Measurements from ENCODE around the gene GLI2.
A peak's percentile ranks its signal among the peaks of the same experiment; 100 is the strongest.

GLI2 gene

DNA sequence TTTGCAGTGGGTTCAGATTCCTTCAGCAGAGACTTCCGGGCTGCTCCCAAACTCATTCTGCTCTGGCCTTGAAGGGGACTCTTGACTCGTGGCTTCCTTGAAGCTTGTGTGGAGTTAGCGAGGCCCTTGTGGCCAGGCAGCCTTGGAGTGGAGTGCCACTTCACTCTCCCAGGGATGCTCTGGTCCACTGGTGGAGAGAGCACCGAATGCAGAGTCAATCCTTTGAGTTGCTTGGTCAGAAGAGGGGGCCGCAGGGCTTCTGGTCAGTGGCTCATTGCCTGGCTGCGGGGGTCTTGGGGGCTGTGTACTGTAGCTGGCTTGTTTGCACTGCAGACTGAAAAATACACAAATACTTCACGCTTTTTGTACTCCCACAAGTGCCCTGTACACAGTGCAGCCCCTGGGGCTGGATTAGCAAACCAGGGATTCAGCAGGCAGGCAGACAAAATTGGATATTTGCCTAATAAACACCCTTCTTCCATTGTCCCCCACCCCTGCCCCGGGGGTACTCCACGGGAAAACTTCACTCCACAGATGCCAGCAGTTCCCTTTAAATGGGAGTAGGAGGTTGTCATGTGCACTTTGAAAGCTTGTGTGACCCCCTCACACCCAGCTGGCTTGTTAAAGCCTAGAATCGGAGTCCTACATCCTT is 3.2 kb downstream of the GLI2 start:
- no peak for DNase-seq

DNA sequence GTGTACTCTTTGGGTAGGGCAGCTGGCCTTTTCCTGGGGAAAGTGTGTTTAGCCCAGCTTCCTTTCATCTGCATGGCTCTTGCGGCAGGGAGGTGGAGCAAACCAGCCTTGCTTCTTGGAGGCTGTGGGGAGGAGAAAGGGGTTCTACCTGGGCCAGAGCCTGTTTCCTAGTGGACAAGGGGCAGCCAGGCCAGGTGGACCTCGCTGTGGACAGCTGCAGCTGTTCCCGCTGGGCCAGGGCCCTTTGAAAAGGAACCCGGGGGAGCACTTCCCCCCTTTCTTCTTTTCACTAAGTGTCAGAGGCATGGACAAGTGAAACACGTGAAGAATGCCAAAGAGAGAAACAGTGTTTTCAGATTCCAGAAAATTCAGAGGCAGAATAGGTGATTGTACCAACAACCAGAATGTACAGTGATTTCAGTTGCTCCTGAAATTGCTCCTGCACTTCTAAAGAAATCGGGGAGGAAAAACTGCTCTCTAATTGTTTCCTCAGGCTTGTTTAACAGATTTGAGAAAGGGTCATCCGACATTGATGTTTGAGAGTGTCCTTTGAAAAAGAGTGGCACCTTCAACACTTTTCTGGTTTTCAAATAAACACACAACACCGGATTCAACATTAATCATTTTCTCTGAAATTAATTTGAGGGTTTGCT is 3.9 kb downstream of the GLI2 start:
- no peak for DNase-seq

- DNase-seq = no peak
Measured at GRCh38 chr2:120740375-120740764, 4.7 kb downstream of the GLI2 start.

- no peak for DNase-seq
Measured at GRCh38 chr2:120740765-120741524, 5.3 kb downstream of the GLI2 start.

DNA sequence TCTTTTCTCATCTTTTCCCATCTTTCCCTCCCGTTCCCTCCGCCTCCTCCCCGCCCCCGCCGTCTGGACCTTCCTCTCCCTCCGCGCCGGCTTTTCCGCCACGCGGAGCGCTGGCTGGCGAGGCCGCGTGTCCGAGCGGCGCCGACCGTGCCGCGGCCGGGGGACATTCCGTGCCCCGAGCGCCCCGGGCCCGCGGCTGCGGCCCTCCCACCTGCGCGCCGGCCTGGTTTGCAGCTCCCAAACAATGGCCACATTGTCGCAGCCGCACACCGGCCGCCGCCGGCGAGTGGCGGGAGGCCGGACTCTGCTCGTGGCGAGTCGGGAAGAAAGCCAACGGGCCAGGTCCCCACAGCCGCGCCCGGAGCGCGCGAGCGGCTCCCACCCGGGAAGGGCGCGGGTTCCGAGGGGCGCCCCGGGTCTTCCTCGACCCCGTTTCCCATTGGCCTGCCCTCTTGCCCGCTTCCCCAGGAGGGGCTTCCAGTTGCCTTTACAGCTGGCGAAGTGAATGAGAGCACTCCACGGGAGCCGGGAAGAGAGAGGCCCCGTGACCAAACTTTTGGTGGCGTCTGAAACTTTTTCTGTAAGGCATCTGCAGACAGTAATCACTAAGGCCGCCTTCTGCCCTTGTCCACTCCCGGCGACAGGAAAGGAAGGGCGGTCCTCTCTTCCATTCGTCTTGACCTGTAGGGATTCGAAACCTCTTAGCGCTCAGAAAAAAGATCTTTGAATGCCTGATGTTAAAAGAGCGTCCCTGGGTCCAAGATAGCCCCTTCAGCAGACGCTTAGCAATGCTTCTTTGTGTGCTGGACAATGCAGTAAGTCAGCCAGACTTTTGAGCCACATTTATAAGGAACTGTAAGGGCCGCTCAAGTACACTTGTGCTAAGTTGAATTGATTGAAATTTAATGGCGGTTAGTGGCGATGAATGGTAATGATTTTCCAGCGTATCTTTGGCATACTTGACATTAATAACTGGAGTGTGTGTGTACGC is 6.2 kb downstream of the GLI2 start:
- no peak for DNase-seq

DNA sequence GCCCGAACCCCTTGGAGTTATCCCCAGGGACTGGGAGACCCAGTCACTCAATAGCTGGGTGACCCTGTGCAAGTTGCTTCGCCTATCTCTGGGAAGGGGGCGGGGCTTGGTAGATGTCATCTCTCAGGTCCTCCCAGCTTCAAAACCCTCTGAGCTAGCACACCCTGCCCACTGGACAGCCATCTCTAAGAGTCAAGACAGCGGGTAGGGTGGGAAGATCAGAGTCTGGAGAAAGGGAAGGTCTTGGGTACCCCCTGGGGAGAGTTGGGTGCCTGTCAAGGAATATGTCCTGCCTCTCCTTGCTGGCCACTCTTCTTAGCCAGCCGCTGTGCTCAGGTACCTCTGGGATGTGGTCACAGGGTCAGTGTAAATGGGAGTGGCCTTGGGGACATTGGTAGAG is 8.0 kb downstream of the GLI2 start:
- no peak for DNase-seq

DNA sequence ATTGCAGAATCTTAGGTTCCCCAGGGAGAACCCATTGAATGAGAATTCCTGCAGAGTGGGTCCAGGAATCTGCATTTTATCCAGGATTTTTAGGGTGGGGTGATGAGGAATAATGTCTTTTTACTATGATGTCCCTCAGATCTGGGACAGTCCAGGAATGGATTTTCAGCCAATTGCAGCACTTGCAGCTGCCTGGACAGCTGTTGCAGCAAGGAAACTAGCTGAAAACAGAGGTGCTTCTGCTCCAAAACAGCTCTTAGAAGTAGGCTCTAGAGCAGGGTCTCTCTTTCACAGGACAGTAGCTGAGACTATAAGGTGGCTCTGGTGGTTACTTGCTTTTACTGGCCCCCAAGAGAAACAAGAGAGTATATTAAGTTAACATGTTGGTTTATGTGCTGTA is 9.1 kb downstream of the GLI2 start:
- DNase-seq = no peak

DNA sequence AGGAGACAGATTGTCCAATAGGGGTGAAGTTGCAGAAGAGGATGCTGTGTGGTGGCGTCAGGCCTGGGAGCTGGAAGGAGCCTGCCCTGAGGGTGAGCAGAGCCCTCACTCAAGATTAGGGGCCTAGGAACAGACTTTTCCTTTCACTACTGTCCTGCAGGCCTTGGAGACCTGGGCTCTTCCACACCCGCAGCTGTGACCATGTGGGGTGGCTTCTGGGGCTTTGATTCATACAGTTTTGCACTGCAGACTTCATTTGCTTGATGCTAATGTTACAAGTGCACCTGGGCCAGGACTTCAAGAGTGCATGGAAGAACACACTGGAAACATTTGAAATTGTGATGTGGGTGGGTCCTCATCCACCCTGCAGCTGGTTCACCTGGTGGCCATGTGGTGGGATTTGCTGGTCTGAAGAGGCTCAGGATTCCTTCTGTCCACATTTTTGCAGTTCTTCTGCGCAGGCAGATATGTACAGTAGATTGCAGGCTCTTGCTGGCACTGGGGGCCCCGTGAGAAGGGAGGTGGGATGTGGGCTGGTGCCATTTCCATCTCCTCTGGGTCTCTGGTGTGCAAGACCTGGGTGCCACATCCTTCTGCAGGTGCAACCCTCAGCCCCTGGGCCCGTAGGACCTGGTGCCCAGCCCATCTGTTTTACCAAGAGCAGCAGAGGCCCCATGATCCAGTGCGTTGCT is 9.9 kb downstream of the GLI2 start:
- no peak for DNase-seq

- no peak for DNase-seq
Measured at GRCh38 chr2:120746144-120746543, 10.5 kb downstream of the GLI2 start.

DNA sequence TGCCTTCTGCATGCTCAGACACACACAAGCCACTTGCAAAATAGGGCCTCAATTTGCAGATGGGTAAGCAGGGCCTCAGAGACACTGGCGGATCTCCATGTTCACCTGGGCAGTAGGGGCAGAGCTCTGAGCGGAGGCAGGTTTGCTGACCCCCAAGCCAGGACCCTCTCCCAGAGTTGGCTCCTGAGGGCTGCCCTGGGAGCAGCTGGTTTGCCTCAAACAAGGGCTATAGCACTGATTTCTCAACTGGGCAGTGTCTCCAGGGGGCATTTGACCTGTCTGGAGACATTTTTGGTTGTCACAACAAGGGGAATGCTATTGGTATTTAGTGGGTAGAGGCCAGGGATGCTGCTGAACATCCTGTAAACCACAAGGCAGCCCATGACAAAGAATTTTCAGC is 11.6 kb downstream of the GLI2 start:
- no peak for DNase-seq

DNA sequence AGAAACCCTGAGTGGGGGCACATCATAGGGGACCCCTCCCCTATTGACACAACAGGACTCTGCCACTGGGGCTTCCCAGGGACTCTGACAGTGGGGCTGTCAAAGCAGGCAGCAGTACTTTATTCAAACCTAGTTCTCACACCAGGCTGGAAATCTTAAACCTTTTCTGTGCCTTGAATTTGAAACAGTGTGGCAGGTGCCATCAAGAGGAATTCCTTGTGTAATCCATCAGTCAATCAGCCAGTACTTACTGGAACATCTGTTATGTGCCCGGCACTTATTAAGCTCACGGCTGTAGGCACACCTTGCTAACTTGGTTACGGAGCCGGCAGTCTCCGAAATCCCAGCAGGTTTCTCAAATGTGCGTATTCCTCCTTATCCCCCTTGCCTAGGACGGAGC is 12.0 kb downstream of the GLI2 start:
- DNase-seq = no peak

- DNase-seq = no peak
Measured at GRCh38 chr2:120748310-120748709, 12.6 kb downstream of the GLI2 start.

DNA sequence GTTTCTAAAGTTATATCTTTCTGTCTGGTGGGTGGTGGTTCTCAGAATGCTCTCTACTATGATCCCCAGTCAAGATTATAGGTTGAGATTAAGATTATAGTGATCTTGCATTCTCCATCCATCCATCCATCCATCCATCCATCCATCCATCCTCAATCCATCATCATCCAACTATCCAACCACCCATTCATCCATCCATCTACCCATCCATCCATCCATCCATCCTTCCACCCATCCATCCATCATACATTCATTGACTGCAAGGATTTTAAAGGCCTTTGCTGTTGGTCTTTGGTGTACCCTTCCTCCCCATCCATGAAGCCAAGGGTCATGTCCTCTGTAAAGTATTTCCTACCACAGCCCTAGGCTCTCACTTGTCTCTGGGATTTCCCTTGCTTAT is 13.1 kb downstream of the GLI2 start:
- DNase-seq = no peak

GRCh38 chr2:120749506-120750431 is 14.1 kb downstream of the GLI2 start:
- peak; percentile 63 for DNase-seq

GRCh38 chr2:120750488-120751210 is 15.0 kb downstream of the GLI2 start:
- no peak for DNase-seq

- no peak for DNase-seq
Measured at GRCh38 chr2:120751553-120751952, 15.9 kb downstream of the GLI2 start.

DNA sequence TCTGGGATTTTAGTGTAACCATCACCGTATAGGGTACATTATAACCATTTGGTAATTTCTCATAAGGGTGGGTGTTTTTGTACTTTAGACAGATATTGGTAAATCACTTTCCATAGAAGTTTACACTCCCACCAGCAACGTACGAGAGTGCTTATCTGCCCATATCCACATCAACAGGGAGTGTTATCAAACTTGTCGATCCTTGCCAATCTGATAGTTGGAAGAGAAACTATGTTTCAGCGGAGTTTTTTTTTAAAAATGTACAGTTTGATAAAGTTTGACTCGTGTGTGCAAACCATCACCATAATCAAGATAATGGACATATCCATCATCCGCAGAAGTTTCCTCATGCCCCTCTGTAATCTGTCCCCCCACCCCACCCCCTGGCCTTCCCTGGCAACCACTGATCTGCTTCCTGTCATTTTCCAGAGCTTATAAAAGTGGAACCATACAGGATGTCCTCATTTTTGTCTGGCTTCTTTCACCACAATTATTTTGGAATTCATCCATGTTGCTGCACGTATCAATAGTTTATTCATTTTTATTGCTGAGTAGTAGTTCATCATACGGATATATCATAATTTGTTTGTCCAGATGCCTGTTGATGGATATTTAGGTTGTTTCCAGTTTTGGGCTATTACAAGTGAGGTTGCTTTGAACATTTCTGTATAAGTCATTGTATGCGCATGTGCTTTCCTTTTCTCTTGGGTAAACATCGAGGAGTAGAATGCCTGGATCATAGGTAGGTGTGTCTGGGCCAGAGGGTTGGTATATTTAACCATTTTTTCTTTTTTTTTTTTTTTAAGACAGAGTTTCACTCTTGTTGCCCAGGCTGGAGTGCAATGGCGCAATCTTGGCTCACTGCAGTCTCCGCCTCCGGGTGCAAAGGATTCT is 18.6 kb downstream of the GLI2 start:
- peak; percentile 29 for DNase-seq

DNA sequence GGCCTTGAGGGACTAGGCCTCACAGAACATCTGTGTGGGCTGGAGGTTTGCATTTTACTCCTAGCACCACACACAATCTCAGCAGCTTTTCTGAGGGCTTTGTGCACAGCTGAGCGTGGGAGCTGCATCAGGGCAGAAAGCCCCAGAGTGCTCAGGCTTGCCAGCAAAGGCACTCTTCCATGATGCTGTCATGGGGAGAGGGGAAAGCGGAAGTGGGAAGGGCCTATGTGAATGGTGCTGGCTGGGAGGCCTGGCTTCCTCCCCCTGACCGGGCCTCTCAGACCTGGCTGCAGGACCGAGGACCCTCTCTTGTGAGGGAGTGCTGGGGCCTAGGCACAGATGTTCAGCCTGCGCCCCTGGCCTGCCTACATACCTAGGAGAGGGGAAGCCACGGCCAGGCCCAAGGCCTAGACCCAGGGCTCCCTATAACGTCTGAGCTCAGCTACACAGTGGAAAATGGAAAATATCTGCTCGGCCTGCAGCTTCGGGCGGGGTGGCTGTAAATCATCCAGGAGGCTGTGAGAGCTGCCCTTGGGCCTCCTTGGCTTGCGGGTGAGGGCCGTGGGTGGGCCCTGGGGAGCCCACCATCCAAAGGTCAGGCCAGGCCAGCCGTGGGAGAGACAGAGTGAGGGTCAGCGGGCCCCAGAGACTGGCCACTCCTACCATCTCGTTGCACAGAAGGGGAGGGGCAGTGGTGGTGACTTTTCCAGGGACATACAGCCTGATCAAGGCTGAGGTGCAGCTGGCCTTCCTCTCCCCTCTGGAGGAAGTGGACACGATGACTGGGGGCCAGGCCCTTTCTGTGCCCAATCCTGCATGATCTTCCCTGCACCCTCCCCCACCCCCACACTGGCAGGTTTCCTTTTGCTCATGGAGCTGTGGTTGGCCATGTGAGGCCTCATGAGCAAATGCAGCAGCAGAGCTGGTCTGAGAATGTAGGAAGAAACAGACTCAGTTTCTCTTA is 22.8 kb downstream of the GLI2 start:
- DNase-seq = peak; percentile 51

All from EL (cell line).